Stimulated activated CD4-positive, alpha-beta T cell treated with anti-CD3 and anti-CD28 coated beads, Interleukin-1b, Interleukin-23, amount 100 ng/mL, for 24 hours (primary cell): ENCODE data around the gene ENOPH1.
"Not testable (repeated sequence)": the region's sequence is repeated elsewhere in the genome, so short reads cannot be mapped to it uniquely, and the experiment has no call there.

Experiments used
- DNase-seq, 4 experiments: peaks; one replicate each; pipeline ENCODE4 v3.0.0-alpha.2; 2020; ENCODE audit warnings: low read depth in 4 of 4, low spot score in 1 of 4

Gene ENOPH1

DNA sequence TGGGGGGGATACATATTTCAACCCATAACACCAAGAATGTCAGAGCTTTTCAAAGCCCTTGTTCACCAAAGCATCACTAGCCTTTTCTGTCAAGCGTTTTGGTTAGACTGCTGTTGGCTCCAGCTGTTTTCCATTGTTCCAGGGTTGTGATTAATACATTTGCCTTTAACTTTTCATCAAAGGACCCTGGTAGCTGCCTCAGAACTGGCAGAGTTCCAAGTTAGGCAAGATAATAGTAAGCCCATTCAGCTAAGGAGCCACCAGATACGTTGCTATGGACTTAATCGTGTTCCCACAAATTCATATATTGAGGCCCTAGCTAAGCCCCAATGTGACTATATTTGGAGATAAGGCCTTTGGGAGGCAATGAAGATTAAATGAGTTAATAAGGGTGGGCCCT lies 37.1 kb downstream of the ENOPH1 start:
- no peak for DNase-seq

DNA sequence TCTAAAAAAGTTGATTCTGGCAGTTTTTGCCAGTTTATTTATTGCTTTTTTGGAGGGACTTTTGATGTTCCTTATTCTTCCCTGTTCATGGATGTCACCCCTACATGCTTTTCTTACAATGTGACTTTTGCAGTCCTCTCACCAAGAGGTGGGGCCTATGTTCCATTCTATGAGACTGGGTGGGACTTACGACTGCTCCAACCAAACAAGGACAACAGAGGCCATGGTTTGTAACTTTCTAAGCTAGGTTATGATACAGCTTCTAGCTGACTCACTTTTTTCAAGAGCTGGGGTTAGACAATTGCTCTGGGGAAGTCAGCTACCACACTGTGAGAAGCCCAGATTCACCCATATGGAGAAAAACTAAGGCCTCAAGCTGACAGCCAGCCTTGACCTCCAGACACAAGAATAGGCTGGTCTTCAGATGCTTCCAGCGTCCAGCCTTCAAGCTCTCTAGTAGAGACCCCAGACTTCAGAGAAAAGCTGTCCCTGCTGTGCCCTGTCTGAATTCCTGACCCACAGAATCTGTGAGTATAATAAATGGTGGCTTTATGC lies 39.5 kb downstream of the ENOPH1 start:
- no peak for DNase-seq

DNA sequence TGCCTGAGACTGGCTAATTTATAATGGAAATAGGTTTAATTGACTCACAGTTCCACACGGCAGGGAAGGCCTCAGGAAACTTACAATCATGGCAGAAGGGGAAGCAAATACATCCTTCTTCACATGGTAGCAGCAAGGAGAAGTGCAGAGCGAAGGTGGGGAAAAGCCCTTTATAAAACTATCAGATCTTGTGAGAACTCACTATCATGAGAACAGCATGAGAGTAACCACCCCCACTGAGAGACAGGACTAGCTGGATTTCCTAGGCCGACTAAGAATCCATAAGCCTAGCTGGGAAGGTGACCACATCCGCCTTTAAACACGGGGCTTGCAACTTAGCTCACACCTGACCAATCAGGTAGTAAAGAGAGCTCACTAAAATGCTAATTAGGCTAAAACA lies 42.7 kb downstream of the ENOPH1 start:
- not testable (repeated sequence) for DNase-seq

DNA sequence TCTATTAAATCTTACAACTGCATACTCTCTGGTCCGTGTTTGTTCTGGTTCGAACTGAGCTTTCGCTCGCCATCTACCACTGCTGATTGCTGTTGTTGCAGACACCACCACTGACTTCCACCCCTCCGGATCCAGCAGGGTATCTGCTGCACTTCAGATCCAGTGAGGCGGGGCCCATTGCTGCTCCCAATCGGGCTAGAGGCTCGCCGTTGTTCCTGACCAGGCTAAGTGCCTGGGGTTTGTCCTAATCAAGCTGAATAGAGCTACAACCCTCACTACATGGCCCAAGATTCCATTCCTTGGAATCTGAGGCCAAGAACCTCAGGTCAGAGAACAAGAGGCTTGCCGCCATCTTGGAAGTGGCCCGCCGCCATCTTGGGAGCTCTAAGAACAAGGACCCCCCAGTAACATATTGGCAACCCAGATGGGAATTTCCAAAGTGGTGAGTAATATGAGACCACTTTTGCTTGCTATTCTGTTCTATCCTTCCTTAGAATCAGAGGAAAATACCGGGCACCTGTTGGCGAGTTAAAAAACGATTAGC lies 43.3 kb downstream of the ENOPH1 start:
- no peak for DNase-seq

DNA sequence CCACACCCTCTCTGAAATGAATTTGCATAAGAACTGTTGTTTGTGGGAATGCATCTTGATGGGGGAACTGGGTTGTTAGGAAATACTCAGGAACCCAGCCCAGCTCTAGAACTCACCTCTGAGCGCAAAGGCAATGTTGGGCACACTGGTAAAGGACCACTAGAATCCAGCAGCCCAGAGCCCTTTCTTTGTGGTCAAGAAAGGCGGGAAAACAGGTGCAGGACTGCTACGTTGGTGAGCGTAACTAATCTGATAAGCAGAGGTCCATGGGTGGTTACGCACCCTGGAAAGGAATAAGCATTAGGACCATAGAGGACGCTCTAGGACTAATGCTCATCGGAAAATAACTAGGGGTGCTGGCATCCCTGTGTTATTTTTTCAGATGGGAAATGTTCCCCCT lies 45.5 kb downstream of the ENOPH1 start:
- DNase-seq: not testable (repeated sequence)

DNA sequence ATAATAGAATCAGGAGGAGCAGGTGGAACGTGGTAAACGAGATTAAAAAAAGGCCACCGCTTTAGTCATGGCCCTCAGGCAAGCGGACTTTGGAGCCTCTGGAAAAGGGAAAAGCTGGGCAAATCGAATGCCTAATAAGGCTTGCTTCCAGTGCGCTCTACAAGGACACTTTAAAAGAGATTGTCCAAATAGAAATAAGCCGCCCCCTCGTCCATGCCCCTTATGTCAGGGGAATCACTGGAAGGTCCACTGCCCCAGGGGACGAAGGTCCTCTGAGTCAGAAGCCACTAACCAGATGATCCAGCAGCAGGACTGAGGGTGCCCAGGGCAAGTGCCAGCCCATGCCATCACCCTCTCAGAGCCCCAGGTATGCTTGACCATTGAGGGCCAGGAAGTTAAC lies 47.1 kb downstream of the ENOPH1 start:
- DNase-seq: not testable (repeated sequence)

DNA sequence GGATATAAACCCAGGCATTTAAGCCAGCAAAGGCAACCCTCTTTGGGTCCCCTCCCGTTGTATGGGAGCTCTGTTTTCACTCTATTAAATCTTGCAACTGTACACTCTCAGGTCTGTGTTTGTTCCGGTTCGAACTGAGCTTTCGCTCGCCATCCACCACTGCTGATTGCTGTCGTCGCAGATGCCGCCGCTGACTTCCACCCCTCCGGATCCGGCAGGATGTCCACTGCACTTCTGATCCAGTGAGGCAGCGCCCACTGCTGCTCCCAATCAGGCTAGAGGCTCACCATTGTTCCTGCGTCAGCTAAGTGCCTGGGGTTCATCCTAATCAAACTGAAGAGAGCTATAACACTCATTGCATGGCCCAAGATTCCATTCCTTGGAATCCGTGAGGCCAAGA lies 49.2 kb downstream of the ENOPH1 start:
- DNase-seq: no peak

DNA sequence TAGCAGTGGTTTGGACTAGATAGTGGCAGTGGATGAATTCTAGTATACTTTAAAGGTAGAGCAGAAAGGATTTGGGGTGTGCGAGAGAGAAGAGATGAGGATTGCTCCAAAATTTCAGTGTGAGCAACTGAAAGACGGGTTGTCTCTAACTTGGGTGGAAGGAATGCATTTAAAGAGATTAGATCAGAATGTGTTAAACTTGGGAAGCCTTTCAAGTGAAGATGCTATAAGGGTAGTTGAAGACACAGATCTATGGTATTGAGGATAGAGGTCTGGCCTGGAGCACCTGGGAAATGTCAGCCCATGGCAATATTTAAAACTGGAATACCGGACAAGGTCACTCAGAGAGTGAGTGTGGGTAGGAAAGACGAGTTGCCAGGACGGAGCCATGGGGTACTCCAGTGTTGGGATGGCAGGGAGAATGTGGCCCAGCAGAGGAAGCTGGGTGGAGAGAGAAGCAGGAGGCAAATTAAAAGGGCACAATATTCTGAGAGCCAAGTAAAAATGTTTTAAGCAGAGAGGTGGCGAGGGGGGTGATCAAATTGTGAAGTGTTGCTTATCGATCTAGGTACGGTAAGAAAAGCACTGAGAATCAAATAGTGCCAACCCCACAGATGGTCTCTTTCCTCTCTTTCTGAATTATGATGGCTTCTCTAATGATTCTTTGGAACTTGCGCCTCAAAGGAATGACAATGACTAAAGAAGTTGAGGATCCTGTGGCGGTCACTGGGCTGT lies 50.5 kb downstream of the ENOPH1 start:
- no peak for DNase-seq

DNA sequence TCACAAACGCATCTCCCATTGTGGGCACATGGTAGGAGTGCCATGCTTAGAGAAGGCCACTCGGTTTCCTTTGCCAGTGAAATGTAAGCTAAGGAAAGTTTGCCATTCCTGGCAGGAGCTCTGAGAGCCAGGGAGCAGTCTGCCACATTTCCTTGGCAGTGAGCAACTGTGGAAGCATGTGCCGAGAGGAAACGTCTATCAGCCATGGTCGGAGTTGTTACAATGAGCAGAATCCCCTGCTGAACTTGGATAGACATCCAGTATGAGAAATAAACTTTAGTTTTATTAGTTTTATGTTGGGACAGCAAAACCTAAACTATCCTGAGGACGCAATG lies 51.1 kb downstream of the ENOPH1 start:
- no peak for DNase-seq

DNA sequence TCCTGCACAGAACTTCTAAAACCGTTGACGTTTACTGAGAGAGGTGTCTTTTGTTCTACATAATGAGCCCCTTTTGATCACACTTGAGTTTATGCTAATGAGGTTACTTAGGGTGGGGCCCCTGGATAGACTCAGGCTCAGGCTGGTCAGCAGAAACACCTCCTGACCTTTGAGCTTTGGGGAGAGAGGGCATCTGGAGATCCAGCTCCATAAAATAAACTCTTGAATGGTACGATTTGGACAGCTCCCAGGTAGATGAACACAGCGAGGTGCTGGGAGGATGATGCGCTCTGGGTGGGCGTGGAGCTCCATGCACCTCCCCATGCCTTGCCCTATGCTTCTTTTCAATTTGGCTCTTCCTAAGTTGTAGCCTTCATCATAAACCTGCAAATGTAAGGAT lies 52.0 kb downstream of the ENOPH1 start:
- no peak for DNase-seq

DNA sequence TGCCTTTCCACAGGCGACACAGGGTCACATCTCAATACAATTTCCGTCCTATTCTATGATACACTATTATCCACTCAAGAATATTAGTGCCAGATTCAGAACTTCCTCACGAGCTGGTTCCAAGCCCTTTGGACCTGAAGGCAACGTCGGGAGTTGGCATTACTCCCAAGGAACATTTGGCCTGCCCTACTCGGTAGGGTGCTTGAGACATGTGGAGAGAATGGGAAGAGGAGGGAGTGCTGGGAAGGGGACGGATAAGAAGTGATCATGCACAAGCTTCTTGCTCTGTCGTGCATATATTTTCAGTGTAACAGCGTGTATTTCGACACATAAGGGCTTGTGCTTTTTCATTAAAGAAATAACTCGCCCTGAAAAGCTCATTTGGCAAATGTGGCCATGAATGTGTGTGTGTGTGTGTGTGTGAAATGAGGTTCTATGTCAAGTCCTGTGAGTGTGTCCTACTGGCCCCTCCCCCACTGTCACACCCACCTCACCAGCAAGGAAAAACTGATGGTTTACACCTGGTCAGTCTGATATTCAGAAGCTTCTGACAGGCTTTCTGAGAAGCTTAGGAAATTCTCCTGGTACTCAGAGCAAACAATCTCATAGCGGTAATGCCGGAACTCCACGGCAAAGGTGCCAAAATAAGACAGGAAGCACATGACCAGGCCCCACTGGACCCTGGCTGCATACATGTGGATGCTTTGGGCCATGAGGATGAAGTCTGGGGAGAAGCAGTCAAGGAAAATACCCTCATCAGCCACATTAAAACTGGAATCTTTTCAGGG lies 54.8 kb downstream of the ENOPH1 start:
- no peak for DNase-seq

DNA sequence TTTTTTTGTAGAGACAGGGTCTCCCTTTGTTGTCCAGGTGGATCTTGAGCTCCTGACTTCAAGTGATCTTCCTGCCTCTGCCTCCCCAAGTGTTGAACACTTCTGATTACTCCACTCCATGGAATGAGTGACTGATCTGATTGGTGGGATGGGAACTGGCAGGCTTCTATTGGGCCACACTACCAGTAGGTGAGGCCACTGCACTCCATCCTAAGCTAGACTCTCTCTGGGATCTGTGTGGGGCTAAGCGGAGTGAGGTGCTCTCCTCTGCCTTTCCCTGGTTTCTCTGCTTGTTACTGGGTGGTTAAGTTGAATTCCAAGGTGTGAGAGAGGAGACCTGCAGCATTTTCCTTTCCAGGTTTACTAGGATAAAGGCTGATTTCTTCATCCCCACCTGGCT lies 58.7 kb downstream of the ENOPH1 start:
- no peak for DNase-seq

DNA sequence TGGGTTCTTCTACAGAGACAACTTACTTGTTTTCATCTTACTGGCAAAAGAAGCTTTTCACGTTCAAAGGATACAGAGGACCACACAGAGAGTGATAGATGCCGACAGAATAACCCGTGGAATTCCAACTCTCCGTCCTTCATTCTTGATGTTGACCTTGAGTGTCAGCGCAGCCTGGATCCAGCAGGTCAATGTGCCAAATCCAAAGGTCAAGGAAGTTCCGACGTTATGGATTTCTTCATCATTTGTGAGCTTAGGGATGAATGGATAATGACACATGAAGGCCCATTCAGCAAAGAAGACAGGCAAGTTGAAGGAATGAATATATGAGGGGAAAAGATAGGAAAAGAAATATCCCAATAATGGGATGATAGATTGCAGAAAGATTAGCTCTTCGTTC lies 59.6 kb downstream of the ENOPH1 start:
- DNase-seq: no peak

DNA sequence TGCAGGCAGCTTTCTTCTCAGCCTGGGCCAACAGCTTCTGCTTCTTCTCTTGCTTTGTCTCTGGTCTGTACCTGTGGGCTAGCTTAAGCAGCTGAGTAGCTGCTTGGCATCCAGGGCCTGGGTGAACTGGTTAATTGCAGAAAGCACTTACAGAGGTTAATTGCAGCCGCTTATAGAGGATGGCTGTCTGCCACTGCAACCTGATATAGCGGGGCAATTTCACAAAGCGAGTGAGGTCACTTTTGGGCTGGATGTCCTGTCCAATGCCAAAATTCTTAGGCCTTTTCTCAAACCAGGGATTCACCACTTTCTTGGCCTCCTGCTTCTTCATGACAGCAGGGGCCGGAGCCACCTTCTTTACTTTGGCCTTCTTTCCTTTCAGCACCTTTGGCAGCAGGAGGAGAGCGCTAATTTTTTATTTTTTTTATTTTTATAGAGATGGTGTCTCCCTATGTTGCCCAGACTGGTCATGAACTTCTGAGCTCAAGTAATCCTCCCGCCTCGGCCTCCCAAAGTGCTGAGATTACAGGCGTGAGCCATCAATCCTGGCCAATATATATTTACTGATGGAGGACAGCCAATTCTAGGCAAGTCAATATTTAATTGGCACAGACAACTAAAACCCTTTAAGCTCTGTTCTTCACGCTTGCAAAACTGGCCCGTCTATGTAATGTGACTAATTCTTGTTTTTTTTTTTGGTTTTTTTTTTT lies 61.0 kb downstream of the ENOPH1 start:
- DNase-seq: no peak

DNA sequence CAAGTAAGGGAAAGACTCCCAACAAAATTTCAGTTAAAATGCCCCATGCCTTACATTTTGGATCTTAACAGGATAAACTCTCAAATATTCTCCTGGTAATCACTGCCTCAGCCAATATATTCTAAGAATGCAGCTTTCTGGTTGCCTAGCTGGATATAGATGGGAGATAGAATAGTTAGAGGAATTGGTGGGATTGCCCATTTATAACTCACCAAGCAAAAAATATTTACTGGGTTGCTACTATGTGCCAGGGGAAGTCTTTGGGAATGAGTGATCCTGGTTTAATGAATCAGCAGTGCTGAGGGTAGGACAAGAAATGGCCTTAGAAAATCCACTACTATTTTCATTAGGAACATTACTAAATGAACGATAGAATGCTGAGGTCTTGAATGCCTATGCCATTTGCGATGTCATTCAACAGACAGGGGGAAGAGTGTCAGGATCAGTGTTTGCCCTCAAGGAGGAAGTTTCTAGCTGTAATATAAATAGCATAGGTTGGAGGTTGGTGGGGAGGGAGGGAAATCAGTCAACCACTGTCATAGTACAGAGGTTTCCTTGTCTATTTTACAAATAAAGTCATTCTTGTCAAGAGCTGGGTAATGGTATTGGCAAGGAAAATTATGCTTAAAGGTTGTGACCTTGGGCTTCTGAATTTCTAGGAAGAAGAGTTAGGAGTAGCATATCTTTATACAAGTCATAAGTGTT lies 63.5 kb downstream of the ENOPH1 start:
- no peak for DNase-seq

DNA sequence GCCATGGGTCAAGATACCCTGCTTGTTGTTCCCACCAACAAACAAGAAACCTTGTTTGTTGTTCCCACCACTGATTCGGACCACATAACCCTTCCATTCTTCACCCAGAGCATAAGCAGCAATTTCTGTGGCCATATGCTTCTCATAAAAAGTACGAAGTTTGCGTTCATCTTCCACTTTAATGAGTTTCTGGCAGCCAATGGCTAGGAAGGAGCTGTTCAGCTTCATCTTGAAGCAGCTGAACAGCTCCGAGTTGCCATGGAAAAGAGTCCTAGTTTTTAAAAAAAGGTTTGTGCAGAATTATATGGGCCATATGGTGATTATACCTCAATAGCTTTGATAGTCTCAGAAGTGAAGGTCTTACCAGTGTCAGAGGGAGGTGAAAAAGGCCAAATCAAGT lies 65.3 kb downstream of the ENOPH1 start:
- DNase-seq: no peak

DNA sequence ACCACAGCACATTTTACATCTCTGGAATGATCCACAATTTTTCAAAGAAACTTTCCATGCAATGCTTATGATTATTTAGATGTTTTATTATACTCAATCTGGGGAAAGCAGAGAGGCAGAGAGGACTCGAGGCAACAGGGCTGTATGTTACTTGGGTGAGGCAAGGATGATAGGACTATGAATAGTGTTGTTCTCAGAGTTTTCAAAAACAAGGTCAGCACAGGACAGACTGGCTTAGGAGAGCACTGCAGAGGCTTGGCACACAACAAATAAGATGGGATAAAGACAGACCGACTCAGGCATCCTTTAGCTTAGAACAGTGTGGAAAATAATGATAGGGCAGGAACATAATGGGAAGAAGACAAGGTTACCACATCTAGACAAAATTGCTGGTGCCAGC lies 66.0 kb downstream of the ENOPH1 start:
- DNase-seq: no peak

DNA sequence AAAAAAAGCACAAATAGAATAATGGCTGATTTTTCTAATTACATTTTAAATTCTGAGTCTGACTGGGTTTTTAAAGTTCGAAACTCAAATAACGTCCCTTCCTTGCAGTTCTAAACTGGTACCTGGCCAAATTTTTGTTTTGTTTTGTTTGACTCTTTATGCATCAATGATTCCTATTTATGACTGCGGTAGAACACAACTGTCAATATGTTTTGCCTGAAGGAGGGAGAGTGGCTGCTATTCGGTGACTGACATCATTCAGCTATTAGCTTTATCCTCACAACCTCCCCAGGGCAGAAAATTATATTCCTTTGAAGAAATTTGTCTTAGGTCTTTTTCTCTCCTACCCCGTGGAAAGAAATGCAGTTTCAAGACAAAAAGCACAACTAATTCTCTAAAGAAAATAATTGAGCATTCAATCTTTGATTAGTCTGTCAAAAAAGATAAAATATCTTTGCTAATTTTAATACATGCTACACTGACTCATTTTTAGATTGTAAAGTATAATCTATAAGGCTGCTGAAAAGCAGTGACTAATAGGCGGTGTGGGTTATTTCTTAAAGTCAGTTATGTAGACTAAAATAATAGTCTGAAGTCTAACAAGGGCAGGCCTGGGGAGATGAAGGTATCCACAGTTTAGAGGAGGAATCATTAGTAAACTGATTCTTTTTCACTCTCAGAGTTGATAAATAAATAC lies 69.5 kb downstream of the ENOPH1 start:
- DNase-seq: no peak

DNA sequence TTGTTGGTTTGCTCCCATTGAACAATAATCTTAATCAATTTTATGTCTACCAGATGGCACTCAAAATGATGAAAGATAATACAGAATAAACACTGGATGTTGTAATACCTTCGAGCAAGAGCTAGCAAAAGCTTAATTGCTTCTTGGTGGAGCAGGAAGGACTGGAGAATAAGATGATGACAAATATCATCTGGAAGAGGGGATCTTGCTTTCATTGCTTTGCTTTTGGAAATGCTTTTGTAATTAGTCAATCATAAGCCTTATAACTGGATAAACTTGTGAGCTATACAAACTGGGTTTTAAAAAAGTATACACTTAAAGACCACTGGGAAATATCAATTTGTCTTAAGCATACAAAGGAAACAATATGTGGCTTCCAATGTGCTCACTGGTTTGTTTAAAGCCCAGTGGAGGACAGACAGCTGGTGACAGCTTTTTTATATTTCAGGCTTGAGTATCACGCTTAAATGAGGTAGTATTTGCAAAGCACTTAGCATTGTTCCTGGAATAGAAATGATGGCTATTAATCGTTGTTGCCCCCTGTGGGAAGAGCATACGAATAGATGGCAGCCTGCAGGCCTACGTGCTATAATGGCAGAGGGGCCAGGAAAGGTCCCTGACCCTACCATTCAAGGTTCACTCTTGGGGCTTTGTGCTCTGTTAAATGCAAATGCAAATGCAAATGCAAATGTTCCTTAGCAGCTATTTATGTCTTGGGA lies 70.2 kb downstream of the ENOPH1 start:
- no peak for DNase-seq

DNA sequence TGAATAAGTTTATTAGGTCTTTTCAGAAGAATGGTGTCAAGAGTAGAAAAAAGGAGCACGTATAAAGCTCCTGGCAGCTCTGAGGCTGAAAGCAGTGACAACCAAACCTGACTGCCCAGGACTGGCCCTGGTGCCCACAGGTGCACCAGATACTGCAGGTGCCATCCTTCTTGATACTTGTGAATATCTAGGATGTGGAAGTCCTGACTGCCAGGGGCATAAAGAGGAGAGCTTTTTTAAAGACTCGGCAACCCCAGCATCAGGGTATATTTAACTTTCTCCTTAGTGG lies 70.7 kb downstream of the ENOPH1 start:
- DNase-seq: no peak
